Measurements from ENCODE around the gene GAL. TPM values are rescaled to one million over a fixed set of nuclear protein-coding genes. Genes with fewer than 3 reads are reported as not detected.

GAL gene
- total and polyA plus RNA-seq, 4 donors, result 0.61 to 1.8 TPM; not detected in 2

GRCh38 chr11:68686486-68686885 lies 2.1 kb downstream of the GAL start:
- H3K4me1 ChIP-seq (ENCODE audit: control insufficient read depth in 5 of 5, insufficient read depth in 5 of 5, low read length in 5 of 5), result peaks cover 0 to 22% (median 0%) of the 10 kb centered on the region in 5 donors
- no peak overlapping the region for H3K4me3 ChIP-seq
- WGBS, 2 donors, result 86 to 94% methylated on average over 12 of the region's 12 CpGs
- no peak for TF ChIP-seq CTCF (IDR thresholded peaks at IDR 0.05; ENCODE audit: control extremely low read depth, extremely low read depth)
- no peak overlapping the region for H3K9ac ChIP-seq (ENCODE audit: insufficient read depth in 1 of 2, low read length in 2 of 2)
- H3K27me3 ChIP-seq (ENCODE audit: control insufficient read depth in 3 of 3, insufficient read depth in 3 of 3, low read length in 2 of 3), result peaks cover 0 to 69% (median 28%) of the 10 kb centered on the region in 3 donors
- no peaks in the 10 kb centered on the region for H3K36me3 ChIP-seq (ENCODE audit: control insufficient read depth in 4 of 4, insufficient read depth in 4 of 4, low read length in 4 of 4)
- H3K27ac ChIP-seq (ENCODE audit: low read depth in 1 of 2, low read length in 1 of 2), result no peak overlapping the region
- ATAC-seq (ENCODE audit: insufficient read depth, low FRiP score), result no peak
- H3K9me3 ChIP-seq (ENCODE audit: control insufficient read depth in 4 of 4, insufficient read depth in 3 of 4, low read length in 3 of 4), result no peaks in the 10 kb centered on the region
- DNase-seq, result no peak

- peak in 2 of 3 donors; percentile 34 to 53 for DNase-seq
- no peak overlapping the region for H3K4me3 ChIP-seq
- ATAC-seq (ENCODE audit: insufficient read depth, low FRiP score), result no peak
- WGBS, 2 donors, result 69 to 72% methylated on average over 9 of the region's 9 CpGs
- H3K9ac ChIP-seq (ENCODE audit: insufficient read depth in 1 of 2, low read length in 2 of 2), result no peak overlapping the region
- H3K9me3 ChIP-seq (ENCODE audit: control insufficient read depth in 4 of 4, insufficient read depth in 3 of 4, low read length in 3 of 4), result no peaks in the 10 kb centered on the region
- TF ChIP-seq CTCF (IDR thresholded peaks at IDR 0.05; ENCODE audit: control extremely low read depth, extremely low read depth), result no peak
- H3K27me3 ChIP-seq (ENCODE audit: control insufficient read depth in 3 of 3, insufficient read depth in 3 of 3, low read length in 2 of 3), result peaks cover 0 to 69% (median 25%) of the 10 kb centered on the region in 3 donors
- H3K36me3 ChIP-seq (ENCODE audit: control insufficient read depth in 4 of 4, insufficient read depth in 4 of 4, low read length in 4 of 4), result no peaks in the 10 kb centered on the region
- peaks cover 0 to 22% (median 0%) of the 10 kb centered on the region in 5 donors for H3K4me1 ChIP-seq (ENCODE audit: control insufficient read depth in 5 of 5, insufficient read depth in 5 of 5, low read length in 5 of 5)
- H3K27ac ChIP-seq (ENCODE audit: low read depth in 1 of 2, low read length in 1 of 2), result no peak overlapping the region
These were observed 3.0 kb downstream of the GAL start for GRCh38 chr11:68687311-68687710.

- Histone ChIP-seq H3K4me3 (no peak overlapping the region), H3K9me3 (ENCODE audit: control insufficient read depth in 4 of 4, insufficient read depth in 3 of 4, low read length in 3 of 4) (no peaks in the 10 kb centered on the region), H3K27me3 (ENCODE audit: control insufficient read depth in 3 of 3, insufficient read depth in 3 of 3, low read length in 2 of 3) (peaks cover 0 to 64% (median 21%) of the 10 kb centered on the region in 3 donors), H3K27ac (ENCODE audit: low read depth in 1 of 2, low read length in 1 of 2) (no peak overlapping the region), H3K36me3 (ENCODE audit: control insufficient read depth in 4 of 4, insufficient read depth in 4 of 4, low read length in 4 of 4) (no peaks in the 10 kb centered on the region), H3K9ac (ENCODE audit: insufficient read depth in 1 of 2, low read length in 2 of 2) (no peak overlapping the region), H3K4me1 (ENCODE audit: control insufficient read depth in 5 of 5, insufficient read depth in 5 of 5, low read length in 5 of 5) (peaks cover 0 to 22% (median 0%) of the 10 kb centered on the region in 5 donors)
- TF ChIP-seq CTCF (IDR thresholded peaks at IDR 0.05; ENCODE audit: control extremely low read depth, extremely low read depth), result no peak
- ATAC-seq (ENCODE audit: insufficient read depth, low FRiP score) (no peak), DNase-seq (no peak)
- 89 to 90% methylated on average over 14 of the region's 14 CpGs for WGBS, 2 donors
These were observed 3.6 kb downstream of the GAL start for GRCh38 chr11:68687986-68688385.

- ATAC-seq (ENCODE audit: insufficient read depth, low FRiP score), result no peak
- Histone ChIP-seq H3K27me3 (ENCODE audit: control insufficient read depth in 3 of 3, insufficient read depth in 3 of 3, low read length in 2 of 3) (peaks cover 0 to 56% (median 13%) of the 10 kb centered on the region in 3 donors), H3K4me3 (no peak overlapping the region), H3K27ac (ENCODE audit: low read depth in 1 of 2, low read length in 1 of 2) (no peak overlapping the region), H3K36me3 (ENCODE audit: control insufficient read depth in 4 of 4, insufficient read depth in 4 of 4, low read length in 4 of 4) (no peaks in the 10 kb centered on the region), H3K9me3 (ENCODE audit: control insufficient read depth in 4 of 4, insufficient read depth in 3 of 4, low read length in 3 of 4) (no peaks in the 10 kb centered on the region), H3K9ac (ENCODE audit: insufficient read depth in 1 of 2, low read length in 2 of 2) (no peak overlapping the region), H3K4me1 (ENCODE audit: control insufficient read depth in 5 of 5, insufficient read depth in 5 of 5, low read length in 5 of 5) (peaks cover 0 to 22% (median 0%) of the 10 kb centered on the region in 5 donors)
- no peak for DNase-seq
- TF ChIP-seq CTCF (IDR thresholded peaks at IDR 0.05; ENCODE audit: control extremely low read depth, extremely low read depth), result no peak
- WGBS, 2 donors, result 84 to 91% methylated on average over 12 of the region's 12 CpGs
These were observed 4.5 kb downstream of the GAL start for GRCh38 chr11:68688881-68689280.

All from lung (tissue), 12 donors.